Measurements from ENCODE around the gene GART.
A peak's percentile ranks its signal among the peaks of the same experiment; 100 is the strongest.
"Not testable (repeated sequence)": the region's sequence is repeated elsewhere in the genome, so short reads cannot be mapped to it uniquely, and the experiment has no call there.

The GART gene

DNA sequence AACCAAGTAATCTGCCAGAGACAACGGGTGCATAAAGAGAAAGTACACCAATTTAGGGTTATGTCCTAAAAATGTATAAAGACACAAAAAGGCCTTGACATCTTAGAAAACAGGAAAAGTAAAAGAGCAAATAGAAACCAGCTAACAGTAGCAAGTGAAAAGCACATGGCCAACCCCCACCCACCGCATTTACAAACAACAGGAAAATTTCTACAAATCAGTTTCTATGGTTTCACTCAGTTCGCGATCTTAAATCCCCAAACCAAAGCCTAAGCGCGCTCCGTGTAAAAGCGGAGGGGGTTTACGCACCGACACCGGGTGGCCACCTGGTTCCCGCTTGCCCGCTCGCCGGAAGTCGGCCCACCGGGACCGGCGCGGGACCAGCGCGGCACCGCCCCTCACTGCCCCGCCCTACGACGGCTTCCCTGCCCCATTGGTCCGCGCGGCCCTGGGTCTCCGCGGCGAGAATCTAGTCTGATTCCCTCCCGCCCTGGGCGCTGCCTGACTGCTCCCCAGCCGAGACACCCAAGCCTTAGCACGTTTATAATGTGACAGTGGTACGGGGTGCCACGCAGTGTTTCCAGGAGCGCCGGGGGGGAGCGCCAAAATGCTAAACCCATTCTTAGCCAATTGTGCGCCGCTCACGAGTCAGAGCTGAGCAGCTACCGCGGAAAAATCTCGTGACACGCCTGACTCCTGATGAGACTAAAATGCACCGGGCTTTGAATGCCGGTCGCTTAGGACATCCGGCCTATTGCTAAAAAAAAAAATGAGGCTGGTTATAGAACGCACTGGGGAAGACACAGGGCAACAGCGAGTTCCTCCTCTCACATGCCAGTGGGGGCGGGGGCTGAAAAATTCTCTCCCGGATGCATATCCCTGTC is at the start of gene GART:
Gene GART, minus strand, starts transcription at position 362 of the 884 bp plus-strand sequence. CDS start 2,802 bp downstream, outside the sequence.
- peak; percentile 24 to 90 (median 70) for DNase-seq

DNA sequence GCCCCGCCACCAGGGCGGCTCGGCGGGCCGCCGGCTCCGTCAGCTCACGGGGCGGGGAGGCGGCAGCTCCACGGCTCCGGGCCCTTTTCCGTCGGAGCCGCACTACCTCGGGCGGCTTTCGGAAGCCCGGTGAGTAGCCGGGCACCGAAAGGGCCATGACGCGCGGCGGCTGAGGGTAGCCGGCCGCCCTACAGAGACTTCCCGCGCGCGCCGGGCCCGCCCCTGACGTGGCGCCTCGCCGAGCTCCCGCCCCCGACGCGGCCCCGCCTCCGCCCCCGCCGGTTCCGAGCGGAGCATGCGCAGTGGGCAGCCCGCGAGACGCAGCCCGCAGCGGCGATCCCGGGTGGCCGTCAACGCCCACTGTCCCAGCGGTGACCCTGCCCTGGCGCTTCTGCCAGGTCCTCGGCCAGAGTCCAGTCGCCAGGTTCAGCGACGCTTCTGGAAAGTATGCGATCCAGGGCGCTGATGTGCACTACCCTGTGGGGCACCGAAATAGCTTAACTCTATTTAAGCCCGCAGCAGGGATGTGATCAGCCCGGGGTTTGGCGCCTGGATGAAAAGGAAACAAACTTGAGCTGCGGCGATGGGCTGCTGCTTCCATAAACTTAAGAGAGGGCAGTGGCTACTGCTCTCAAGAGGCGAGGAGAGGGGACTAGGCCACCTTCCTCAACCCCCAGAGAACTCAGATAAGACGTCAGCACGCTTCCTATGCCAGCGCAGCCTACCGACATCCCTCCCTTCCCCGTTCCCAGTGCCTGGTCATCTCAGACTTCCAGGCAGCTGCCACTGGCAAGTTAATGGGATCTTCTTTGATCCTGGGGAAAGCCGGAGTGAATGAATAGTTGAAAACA is 46.8 kb upstream of the GART start, which contains the start of gene DONSON:
Gene DONSON, minus strand, starts transcription at position 200 of the 851 bp plus-strand sequence. Its CDS starts 43 bp downstream, at position 157.
- peak; percentile 40 to 93 (median 79) for DNase-seq

DNA sequence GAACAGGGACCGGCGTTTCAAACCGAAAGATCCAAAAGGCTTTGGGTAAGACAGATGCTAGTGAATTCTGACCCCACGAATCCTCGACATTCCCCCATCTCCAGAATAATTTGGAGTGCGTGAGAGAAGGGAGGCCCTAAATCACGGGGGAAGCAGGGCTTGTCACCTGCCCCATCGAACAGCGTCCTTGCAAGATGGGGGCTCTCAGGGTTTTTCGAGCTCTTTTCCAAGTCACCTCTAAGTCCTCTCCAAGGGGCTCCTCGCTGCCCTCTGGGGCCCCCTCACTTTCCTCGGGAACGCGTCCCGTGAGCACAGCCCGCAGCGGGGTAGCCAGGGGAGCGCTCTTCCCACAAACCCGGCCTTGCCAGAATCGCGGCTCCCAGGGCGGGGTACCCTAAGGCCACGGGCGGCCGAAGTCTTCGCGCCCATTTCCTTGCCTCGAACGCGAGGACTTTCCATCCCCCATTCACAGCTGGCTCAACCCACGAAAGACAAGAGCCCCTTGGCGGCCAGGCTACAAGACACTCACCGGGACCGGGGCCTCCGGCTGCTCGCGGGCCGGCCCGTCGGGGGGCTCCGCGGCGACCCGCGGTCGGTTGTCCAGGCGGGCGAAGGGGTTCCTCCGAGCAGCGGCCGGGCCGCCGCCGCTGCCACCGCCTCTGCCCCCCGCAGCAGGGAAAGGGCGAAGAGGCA is 46.0 kb upstream of the GART start:
- peak in 21 of 51 donors; percentile 4 to 52 (median 34) for DNase-seq

DNA sequence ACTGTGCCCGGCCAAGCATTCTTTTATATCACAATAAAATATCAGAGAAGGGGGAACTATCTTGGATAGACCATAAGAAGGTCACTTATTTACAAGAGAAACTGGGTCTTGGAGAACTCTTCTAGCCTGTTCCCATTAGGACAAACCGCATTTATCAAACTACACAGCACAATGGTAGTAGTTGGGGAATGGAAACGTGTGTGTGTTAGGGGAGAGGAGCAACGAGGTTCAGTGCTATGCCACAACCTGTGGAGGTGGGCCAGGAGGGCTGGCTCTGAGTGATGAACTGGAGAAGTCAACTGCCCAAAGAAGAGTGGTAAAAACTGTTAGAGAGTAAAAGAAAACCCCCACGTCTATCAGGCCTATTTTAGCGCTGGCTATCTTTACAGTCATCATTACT is 45.0 kb upstream of the GART start:
- no peak for DNase-seq

DNA sequence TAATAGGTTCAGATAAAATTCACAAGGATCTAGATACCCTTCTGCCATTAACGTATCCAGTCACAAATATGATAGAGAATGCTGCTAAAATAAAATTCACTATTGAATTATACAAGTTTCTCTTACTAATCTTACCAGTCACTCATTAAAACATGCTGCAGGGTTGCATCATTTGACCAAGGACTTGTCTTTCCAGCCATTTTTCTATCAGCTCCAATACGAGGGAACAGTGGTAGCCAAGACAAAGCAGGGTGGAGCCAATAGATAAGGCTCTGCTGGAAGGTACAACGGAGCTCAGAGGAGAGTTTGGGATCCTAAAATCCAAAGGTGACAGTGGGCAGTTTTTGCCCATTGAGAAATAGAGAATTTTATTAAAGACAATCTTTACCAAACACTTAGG is 42.5 kb upstream of the GART start:
- DNase-seq = no peak

DNA sequence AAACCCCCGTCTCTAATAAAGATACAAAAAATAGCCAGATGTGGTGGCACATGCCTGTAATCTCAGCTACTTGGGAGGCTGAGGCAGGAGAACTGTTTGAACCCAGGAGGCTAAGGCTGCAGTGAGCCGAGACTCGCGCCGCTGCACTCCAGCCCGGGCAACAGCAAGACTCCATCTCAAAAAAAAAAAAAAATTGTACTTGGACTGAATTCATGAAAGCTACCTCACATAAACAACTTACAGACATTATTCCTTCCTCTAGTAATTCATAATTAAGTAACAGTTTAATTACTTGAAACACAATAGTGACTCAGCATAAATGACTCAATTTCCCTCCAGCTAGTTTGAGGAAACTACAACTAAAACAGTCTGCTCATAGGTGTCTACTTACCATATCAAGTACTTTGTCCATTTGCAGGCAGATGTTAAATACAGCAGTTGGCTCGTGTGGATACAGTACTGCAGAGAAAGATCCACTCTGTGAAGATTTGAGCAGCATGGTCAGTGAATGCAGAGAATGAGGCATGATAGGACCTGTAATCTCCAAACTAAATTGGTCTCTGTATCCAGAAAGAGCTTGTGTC is 37.1 kb upstream of the GART start:
- no peak for DNase-seq

DNA sequence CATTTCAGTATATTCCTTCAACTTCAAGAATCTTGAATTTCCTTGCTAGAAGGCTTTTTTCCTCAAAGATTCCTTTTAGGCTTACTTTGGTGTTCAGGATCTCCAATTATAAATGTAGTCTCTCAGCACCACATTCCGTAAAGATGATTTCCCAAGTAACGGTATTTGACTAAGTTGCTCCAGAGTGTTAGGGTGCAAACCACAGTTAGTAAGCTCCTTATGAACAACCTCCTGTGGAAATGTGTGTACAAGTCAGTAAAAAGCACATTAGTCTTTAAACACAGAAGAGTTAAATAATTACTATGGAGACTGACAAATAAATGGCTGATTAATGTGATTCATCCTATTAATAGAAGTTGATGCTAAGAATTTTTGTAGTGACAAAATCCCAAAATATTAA is 36.3 kb upstream of the GART start:
- DNase-seq = no peak

DNA sequence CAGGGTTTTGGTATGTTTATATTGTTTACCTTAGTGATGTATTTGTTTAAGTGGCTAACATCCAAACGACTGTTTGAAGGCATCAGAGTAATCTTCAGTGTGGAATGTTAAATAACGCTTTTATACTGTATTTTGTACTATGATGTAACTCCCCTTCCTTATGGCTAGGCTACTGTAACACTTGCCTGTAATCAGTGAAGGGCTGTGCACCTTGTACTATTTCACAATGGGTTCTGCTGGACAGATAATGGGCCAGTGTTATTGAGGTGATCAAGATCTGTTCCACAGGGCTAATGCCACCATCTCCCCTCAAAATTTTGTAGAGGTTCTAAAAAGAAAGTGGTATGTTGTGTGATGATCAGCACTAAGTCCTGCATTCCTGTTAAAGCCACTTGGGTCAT is 34.8 kb upstream of the GART start:
- not testable (repeated sequence) for DNase-seq

DNA sequence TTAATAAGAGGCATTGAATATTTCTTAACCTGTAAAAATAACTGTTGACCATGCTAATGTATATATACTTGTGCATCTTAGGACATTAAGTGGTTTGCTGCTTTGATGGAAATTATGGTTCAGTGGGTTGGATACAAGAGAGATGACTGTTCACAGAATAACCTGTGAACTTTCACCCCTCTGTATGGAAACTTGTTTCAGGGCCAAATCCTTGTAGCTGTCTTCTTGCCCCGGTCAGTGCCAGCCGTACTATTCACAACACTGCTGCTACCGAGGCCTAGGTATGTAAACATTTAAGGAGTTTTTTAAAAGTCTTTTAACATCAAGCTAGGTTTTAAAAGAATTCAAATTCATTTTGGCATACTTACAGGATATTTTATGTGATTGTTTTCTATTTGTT is 30.4 kb upstream of the GART start:
- no peak for DNase-seq

DNA sequence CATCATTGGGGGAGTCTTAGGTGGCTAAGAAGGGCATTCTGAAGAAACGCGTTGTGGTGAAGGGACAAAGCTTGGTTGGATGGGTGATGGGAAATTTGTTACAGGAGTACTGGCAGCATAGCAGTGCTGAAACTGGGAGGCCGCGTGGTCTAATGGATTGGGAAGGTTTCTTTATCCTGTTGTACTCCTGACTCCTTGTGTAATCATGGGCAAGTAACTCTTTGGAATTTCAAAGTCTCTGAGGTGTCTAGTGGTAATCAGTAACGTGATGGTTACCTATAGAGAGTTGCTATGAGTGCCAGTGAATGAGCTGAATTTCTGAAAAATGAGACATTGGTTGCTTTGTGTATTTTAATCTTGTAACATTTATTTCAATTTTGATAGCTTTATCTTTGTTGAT is 28.1 kb upstream of the GART start:
- DNase-seq = no peak

DNA sequence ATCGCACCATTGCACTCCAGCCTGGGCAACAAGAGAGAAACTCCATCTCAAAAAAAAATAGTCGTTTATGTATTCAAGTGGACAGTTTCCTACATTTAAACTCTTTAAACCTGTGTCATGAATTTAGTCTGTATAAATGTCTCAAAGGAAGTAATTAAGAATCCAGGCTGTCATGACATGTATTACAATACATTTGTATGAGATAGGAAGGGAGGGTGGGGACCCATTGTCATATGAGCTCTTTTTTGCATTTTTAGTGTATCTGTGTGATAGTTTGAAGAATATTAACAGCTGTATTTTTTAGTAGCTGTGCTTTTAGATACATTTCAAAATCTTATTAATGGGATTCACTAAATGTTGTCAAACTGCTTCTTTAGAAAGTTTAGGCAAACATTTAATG is 26.5 kb upstream of the GART start:
- no peak for DNase-seq

DNA sequence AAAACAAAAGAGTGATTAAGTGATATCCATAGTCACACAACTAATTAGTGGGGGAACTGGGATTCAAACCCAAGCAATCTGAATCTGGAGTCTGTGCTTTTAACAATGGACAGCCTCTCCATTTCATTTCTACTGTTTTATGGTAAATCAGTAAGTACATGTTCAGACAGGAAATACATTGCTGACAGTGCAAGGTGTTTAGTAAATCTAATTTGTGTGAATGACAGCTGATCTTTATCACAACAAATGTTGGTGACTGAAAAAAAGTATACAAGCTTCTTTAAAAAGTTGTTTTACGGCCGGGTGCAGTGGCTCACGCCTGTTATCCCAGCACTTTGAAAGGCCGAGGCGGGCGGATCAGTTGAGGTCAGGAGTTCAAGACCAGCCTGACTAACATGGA is 26.0 kb upstream of the GART start:
- DNase-seq = no peak

DNA sequence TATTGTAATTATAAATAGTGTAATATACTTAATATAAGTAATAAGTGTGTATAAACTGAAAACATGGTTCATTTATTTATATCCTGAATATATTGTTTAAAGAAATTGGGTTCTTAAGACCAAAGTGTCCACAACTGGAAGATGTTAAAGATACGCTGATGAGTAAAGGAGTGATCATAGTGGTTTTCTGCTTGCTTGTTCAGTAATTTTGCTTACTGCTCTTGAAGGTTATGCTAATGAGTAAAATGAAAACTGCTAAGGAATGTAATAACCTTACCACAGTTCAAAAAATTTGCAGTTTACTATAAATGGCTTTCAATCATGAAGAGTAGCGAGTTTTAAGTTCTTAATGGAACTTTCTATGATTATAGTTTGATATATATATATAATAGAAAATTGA is 24.6 kb upstream of the GART start:
- no peak for DNase-seq

DNA sequence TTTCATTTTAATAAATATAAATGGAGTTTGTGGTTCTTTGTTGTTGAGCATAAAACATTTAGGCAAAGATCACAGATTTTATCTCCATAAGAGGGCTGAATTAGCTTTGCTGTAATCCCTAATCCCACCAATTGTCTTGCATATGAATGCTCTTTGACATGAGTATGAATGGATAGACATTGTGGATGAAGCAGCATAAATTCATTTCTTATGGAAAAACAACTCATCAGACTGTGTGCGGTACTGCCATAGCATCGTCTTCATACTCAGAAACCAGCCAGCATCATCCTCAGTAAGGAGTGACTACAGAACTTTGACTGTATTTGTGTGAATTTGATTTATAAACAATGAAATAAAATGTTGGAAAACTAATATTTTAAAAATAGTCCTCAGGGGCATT is 20.5 kb upstream of the GART start:
- no peak for DNase-seq

DNA sequence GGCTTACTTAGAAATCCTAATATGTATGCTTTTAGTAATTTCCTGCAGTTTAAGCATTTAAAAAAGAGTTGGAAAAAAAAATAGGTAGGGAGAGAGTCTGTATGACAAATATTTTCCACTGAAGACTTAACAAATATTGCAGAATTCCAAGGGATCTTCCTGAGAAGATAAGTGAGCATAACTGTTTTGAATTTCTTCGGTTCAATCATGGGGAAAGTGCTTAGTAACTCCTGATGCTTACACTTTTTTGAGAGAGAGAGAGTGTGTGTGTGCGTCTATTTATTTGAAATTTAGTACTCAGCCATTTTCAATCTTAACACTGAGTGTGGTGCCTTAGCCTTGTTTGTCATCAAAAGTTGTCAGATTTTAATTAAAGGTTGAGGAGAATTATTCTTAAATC is 19.5 kb upstream of the GART start:
- DNase-seq = no peak

DNA sequence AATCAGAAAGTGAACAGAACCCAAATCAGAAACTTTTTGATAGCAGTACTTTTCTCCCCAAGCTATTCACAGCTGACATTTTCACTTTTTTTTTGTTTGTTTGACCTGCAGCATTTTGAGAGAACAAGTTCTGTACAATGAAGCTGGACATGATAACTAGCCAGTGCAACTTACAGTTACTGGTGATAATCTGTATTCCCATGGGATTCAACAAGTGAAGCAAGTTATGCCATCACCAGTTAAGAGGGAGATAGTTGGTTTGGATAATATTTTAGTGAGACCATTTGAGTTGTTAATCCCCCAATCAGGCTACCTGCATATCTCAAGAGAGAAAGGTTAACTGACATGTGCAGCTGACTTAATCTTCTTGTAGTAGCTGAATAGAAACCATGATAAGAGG is 19.0 kb upstream of the GART start:
- no peak for DNase-seq

DNA sequence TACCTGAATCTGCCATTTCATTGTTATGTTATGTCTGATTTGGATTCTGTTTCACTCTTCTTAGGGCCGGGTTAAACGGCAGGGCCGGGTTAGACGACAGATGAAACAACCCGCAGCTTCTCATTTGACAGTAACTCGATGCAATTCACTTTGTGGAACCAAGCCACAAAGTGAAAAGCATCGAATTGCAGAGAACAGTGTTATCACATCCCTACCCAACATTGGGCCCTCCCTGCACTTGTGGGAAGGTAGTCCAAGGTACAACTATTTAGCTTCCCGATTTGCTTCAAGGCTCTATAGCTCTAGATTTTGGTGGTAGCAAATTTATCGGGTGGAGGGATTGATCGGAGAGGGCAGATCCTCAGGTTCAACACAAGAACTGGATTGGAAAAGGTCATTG is 17.9 kb upstream of the GART start:
- no peak for DNase-seq

DNA sequence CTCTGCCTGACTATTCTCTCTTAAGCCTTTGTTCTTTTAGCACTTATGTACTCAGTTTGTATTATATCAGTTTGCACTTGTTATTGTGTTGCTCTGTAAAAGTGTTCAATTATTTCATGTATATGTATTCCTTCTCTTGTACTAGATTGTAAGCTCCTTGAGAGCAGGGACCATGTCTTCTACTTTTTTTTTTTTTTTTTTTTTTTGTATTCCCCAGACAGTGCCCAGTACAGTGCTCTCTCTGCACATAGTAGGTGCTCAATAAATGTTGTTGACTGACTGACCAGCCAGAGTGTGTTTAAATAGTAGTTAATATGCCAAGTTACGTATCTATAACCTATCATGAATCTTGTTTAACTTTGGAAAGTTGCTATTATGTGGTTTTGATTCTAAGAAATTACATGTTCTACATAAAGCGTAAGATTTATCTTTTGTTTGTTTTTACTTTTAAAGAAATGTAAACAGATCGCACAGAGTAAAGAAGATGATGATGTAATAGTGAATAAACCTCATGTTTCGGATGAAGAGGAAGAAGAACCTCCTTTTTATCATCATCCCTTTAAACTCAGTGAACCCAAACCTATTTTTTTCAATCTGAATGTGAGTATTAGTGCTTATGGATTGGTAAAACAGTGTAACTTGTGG is 17.0 kb upstream of the GART start:
- no peak for DNase-seq

DNA sequence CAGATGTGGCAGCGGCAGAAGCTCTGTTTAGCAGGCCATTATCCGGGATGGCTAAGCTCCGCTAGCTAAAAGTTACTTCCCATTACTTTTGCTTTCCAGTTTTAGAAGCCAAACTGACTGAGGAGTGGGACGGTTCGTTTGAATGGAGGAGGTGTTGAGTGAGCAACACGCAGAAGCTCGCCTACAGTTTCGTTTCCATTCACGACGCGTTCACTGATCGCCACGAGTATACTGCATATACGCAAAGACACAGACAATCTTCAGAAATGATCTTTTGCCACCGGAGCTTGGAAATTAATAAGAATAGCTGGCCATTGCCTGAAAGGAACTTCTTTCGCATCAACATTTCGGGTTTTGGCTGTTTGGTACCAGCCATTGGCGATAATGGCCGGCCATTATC is 15.5 kb upstream of the GART start:
- no peak for DNase-seq

DNA sequence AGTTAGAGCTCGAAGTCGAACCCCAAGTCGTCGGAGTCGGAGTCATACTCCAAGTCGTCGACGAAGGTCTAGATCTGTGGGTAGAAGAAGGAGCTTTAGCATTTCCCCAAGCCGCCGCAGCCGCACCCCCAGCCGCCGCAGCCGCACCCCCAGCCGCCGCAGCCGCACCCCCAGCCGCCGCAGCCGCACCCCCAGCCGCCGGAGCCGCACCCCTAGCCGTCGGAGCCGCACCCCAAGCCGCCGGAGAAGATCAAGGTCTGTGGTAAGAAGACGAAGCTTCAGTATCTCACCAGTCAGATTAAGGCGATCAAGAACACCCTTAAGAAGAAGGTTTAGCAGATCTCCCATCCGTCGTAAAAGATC is 13.0 kb upstream of the GART start:
- DNase-seq = no peak

Data from hypothalamus (tissue), 51 donors.